Fibroblast of villous mesenchyme (primary cell): ENCODE data around the gene ZNF213. TPM values are rescaled to one million over a fixed set of nuclear protein-coding genes. Genes with fewer than 3 reads are reported as not detected.

Source experiments
- DNase-seq: peaks from one replicate; pipeline ENCODE4 v3.0.0-alpha.2; 2010; ENCODE audit warnings: low read depth
- H3K4me3 ChIP-seq: 2 replicates; pipeline ENCODE4 v1.5.1; 2011; ENCODE audit warnings: low read depth, mild to moderate bottlenecking, low read length
- total RNA-seq: library from RNA; depleted of rRNA; stranded (reverse); fragments of >200 nt; gene quantifications from 2 replicates; pipeline ENCODE4 v1.2.3, GENCODE V29; 2012
- TF ChIP-seq, protein P1 (sequence below): IDR thresholded peaks from 2 replicates; pipeline ENCODE4 v1.5.1; 2012; ENCODE audit warnings: low read depth, mild to moderate bottlenecking, low read length; ENCODE audit not compliant: insufficient read depth

Gene ZNF213
- total RNA-seq, 1 donor = 3.5 TPM

DNA sequence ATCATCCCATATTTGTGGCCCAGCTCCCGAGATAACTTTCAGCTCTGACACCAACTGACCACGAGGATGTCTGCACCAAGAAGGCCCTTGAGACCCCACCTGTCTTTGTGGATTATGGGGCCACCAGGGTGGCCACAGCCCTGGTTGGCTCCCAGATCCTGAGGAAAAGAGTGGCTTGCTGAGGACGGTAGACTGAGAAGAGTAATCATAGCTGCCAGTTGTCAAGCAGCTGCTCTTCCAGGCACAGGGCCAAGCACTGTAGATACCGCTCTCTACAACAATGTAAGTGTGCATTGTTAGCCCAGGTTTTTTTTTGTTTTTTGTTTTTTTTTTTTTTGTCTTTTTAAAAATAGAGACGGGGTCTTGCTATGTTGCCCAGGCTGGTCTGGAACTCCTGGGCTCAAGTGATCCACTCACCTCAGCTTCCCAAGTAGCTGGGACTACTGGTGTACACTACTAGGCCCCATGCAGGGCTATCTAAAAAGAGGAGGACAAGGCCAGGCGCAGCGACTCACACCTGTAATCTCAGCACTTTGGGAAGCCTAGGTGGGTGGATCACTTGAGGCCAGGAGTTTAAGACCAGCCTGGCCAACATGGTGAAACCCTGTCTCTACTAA is 12.9 kb upstream of the ZNF213 start:
- H3K4me3 ChIP-seq = no peak overlapping the region
- no peak for DNase-seq
- TF ChIP-seq, protein P1, sequence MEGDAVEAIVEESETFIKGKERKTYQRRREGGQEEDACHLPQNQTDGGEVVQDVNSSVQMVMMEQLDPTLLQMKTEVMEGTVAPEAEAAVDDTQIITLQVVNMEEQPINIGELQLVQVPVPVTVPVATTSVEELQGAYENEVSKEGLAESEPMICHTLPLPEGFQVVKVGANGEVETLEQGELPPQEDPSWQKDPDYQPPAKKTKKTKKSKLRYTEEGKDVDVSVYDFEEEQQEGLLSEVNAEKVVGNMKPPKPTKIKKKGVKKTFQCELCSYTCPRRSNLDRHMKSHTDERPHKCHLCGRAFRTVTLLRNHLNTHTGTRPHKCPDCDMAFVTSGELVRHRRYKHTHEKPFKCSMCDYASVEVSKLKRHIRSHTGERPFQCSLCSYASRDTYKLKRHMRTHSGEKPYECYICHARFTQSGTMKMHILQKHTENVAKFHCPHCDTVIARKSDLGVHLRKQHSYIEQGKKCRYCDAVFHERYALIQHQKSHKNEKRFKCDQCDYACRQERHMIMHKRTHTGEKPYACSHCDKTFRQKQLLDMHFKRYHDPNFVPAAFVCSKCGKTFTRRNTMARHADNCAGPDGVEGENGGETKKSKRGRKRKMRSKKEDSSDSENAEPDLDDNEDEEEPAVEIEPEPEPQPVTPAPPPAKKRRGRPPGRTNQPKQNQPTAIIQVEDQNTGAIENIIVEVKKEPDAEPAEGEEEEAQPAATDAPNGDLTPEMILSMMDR = no peak

DNA sequence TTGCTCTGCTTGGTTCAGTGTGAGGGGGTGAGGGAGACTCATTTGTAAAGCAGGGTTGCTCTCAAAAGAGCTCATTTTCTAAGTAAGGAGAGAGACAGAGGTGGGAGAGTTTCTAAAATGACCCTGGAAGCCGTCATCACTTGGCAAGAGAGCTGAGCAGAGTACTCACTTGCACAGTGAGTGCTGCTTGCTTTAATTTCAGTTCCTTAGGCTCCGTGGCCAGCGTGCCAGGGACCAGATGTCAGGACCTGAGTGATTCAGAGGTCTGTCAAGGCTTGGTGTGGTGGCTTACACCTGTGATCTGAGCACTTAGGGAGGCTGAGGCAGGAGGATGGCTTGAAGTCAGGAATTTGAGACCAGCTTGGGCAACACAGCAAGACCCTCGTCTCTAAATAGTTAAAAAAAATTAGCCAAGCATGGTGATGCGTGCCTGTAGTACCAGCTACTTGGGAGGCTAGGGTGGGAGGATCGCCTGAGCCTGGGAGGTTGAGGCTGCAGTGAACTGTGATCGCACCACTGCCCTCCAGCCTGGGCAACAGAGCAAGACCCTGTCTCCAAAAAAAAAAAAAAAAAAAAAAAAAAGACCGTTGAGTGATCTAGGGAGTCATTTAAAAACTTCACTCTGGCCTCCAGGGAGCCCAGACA is 11.8 kb upstream of the ZNF213 start:
- DNase-seq = no peak
- TF ChIP-seq, protein P1 = no peak
- H3K4me3 ChIP-seq = no peak overlapping the region

DNA sequence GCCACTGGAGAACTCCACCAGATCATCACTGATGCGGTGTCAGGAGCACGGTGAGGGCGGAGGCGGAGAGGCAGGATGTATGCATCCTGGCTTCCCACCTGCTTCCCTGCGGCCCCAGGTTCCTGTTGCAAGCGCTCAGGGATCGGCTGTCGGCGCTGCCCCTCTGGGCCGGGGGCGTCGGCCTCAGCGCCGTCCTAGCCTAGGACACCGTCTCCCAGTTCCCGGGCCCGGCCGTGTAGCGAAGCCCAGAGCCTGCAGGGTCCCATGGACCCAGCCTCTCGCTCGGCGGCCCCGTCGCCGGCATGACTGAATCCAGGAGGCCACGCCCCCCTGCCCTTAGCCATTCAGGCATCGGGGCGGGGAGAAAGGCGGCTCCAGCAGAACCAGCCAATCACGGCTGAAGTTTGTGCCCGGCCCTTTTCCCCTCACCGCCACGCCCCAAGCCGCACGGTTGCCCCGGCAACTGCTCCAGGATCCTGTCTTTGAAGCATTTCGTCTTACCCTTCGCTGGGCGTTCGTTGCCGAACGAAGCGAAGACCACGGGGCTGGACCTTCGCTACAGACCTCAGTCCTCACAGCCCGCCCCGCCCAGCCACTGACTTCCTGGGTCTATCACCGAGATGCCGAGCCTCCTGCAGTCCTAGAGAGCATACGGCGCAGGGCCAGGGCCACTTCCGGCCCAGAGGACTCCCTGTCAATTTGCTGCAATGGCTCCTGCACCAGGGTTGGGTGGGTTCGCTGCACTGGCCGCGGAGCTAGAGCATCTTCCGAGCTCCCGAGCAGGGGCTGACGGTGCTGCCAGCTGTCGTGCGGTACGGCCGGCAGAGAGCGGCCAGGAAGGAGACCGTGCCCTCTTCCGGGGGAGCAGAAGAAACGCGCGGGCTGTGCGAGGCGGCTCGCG is 10.6 kb upstream of the ZNF213 start:
- DNase-seq = peak; percentile 93
- H3K4me3 ChIP-seq = peak overlapping the region; percentile 87
- TF ChIP-seq, protein P1 = no peak

DNA sequence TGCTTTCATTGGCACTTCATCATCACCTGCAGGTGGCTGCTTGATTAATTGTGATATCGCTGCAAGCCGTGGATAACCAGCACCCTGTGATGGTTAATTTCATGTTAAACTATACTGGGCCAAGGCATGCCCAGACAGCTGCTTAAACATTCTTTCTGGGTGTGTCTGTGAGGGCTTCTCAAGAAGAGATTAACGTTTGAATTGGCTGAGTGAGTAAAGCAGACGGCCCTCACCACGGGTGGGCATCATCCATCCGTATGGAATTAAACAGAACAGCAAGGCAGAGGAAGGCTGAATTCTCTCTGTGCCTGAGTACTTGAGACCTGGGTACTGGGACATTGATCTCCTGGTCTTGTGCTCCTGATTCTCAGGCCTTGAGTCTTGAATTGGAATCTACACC is 7.1 kb upstream of the ZNF213 start:
- TF ChIP-seq, protein P1 = no peak
- DNase-seq = no peak
- no peak overlapping the region for H3K4me3 ChIP-seq

DNA sequence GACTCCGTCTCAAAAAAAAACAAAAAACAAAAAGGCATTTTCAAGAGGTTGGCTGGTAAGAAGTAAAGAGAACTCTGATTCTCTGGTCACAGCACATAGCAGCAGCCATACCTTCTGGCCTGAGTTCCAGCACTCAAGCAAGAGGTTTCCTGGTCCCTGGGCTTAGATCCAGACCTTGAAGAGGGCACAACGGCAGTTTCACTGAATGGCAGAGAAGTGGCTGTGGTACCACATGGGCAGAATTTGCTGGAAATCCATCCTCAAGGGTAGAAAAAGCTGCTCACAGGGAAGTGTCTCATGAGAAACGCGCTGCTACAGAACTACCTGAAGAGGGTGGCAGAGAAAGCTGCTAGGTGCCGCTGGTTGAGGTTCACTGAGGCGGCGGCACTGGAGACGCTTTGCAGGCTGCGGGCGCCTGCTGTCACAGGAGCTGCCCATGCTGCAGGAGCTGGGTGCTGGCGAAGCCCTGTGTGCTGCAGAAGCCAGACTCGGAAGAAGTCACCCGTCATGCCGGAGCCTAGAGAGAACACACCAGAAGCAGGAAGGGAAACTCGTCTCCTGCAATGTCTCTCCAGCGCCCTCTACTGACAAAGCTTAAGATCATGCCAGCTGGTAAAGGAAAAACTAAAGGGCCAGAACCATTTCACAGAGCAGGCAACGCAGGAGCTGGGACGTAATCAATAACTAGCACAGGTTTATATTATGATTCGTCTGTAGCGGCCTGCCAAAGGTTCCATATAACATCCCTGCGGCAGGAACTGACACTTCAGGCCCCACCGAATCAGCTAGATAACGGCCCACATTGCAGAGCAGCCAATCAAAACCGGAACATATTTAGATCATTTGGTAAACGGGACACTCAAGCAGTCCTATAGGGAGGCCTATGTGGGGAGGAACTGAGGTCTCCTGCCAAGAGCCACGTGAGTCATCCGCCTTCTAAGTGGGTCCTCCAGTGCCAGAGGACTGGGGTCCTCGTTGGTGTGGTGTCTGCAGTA is 5.4 kb upstream of the ZNF213 start:
- TF ChIP-seq, protein P1 = peak; percentile 90
- peak overlapping the region; percentile 49 for H3K4me3 ChIP-seq
- DNase-seq = peak; percentile 88

DNA sequence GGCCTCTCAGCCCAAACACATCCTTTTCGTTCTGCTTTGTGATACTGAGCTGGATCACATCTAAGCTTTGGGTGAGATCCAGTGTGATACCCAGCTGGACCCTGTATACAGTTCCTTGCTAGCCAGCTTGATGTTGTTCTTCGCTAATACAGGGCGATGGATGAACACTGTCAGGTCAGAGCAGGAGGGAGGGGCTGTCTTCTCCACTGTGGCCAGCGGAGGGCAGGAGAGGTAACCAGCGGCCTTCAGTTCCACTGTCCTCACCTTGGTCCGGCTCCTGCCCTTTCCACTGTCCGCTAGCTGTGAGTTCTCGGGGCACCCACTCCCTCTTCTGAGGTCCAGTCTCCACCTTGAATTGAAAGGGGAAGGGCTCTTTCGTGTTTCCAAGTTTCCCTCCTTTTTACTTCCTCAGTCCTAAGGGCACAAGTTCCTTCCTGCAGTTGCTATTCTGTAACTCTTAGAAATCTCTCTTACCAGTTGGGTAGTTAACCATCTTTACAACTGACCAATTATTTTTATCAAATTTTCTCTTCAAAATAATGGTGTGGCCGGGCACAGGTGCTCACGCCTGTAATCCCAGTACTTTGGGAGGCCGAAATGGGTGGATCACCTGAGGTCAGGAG is 3.0 kb upstream of the ZNF213 start:
- TF ChIP-seq, protein P1 = peak; percentile 72
- DNase-seq = peak; percentile 40
- no peak overlapping the region for H3K4me3 ChIP-seq
